Measurements from ENCODE around the gene FBXW7. TPM values are rescaled to one million over a fixed set of nuclear protein-coding genes. Genes with fewer than 3 reads are reported as not detected.

FBXW7 gene
- total RNA-seq, 1 donor from 2014 or later, result 12.2 TPM

GRCh38 chr4:152512483-152512882 is 23.4 kb downstream of the FBXW7 start:
- DNase-seq (ENCODE audit: low spot score) (no peak), ATAC-seq (no peak)

- DNase-seq (ENCODE audit: low spot score) (no peak), ATAC-seq (no peak)
These were observed 25.3 kb downstream of the FBXW7 start for GRCh38 chr4:152510349-152511147.

- ATAC-seq, result no peak
- DNase-seq (ENCODE audit: low spot score), result no peak
These were observed 26.2 kb downstream of the FBXW7 start for GRCh38 chr4:152509595-152510225.

- no peak for ATAC-seq
- DNase-seq (ENCODE audit: low spot score), result no peak
These were observed 27.1 kb downstream of the FBXW7 start for GRCh38 chr4:152508818-152509217.

- no peak for DNase-seq (ENCODE audit: low spot score)
These were observed 27.5 kb downstream of the FBXW7 start for GRCh38 chr4:152508386-152508785.

GRCh38 chr4:152503653-152504290 is 32.1 kb downstream of the FBXW7 start:
- ATAC-seq (no peak), DNase-seq (ENCODE audit: low spot score) (no peak)

More at GRCh38 chr4:152508386-152508785, 27.5 kb downstream of the FBXW7 start:
- ATAC-seq, result no peak

GRCh38 chr4:152501846-152502536 is 33.9 kb downstream of the FBXW7 start:
- ATAC-seq, result no peak

GRCh38 chr4:152500800-152501434 is 35.0 kb downstream of the FBXW7 start:
- peak; percentile 84 for ATAC-seq
- DNase-seq (ENCODE audit: low spot score), result no peak

More at GRCh38 chr4:152501846-152502536, 33.9 kb downstream of the FBXW7 start:
- DNase-seq (ENCODE audit: low spot score), result no peak

- no peak for ATAC-seq
- DNase-seq (ENCODE audit: low spot score), result no peak
These were observed 35.6 kb downstream of the FBXW7 start for GRCh38 chr4:152500275-152500674.

- DNase-seq (ENCODE audit: low spot score), result no peak
- no peak for ATAC-seq
These were observed 36.5 kb downstream of the FBXW7 start for GRCh38 chr4:152499344-152499743.

GRCh38 chr4:152494020-152494419 is 41.9 kb downstream of the FBXW7 start:
- no peak for DNase-seq (ENCODE audit: low spot score)
- ATAC-seq, result no peak

- DNase-seq (ENCODE audit: low spot score), result no peak
- ATAC-seq, result no peak
These were observed 47.6 kb downstream of the FBXW7 start for GRCh38 chr4:152488246-152488645.

GRCh38 chr4:152486429-152487389 is 49.2 kb downstream of the FBXW7 start:
- ATAC-seq, result peak; percentile 50
- no peak for DNase-seq (ENCODE audit: low spot score)

GRCh38 chr4:152485726-152486276 is 50.1 kb downstream of the FBXW7 start:
- DNase-seq (ENCODE audit: low spot score) (no peak), ATAC-seq (peak; percentile 87)

- ATAC-seq, result no peak
- no peak for DNase-seq (ENCODE audit: low spot score)
These were observed 53.7 kb downstream of the FBXW7 start for GRCh38 chr4:152482211-152482610.

GRCh38 chr4:152480901-152481300 is 55.0 kb downstream of the FBXW7 start:
- DNase-seq (ENCODE audit: low spot score) (no peak), ATAC-seq (peak; percentile 75)

- DNase-seq (ENCODE audit: low spot score) (no peak), ATAC-seq (no peak)
These were observed 55.6 kb downstream of the FBXW7 start for GRCh38 chr4:152480326-152480725.

GRCh38 chr4:152479428-152480026 is 56.4 kb downstream of the FBXW7 start:
- ATAC-seq, result peak; percentile 46
- no peak for DNase-seq (ENCODE audit: low spot score)
